MM.1S (cell line): ENCODE measurements around the gene TYMS.

Experiments used
- CTCF ChIP-seq: fragments of 300-600 bp; sonication (generic); IDR thresholded peaks from 2 replicates; pipeline ENCODE4 v1.5.1; 2016; ENCODE audit warnings: antibody characterized with exemption, low read length, mixed read lengths
- EZH2 ChIP-seq: fragments of 300-600 bp; sonication (generic); optimal IDR thresholded peaks from 2 replicates; pipeline ENCODE3; 2017; ENCODE audit warnings: low read depth, mild to moderate bottlenecking, antibody characterized with exemption, low read length, mixed read lengths
- EZH2phosphoT487 ChIP-seq: fragments of 300-600 bp; sonication (generic); IDR thresholded peaks from 2 replicates; pipeline ENCODE4 v1.6.1; 2018; ENCODE audit warnings: antibody characterized with exemption, low read length

- no peak for TF ChIP-seq CTCF
- TF ChIP-seq EZH2phosphoT487 = no peak
- no peak for TF ChIP-seq EZH2
Measured at GRCh38 chr18:655445-655844, 2.0 kb upstream of the TYMS start.
